Measurements from ENCODE around the gene C1QTNF1. TPM values are rescaled to one million over a fixed set of nuclear protein-coding genes. Genes with fewer than 3 reads are reported as not detected.
A peak's percentile ranks its signal among the peaks of the same experiment; 100 is the strongest.

The C1QTNF1 gene
- total and polyA plus RNA-seq, 9 of the 15 experiments (the other 6 are each of a cell fraction or from before 2014, with no cell fraction given): 0.09 TPM; not detected in 8

GRCh38 chr17:79087428-79088143, 63.6 kb downstream of the C1QTNF1 start:
- 31% methylated on average over 8 of the region's 12 CpGs for WGBS (ENCODE audit: insufficient coverage, low coverage, missing lambda C conversion rate)
- Histone ChIP-seq H3K4me3 (no peak overlapping the region), H3K27ac (ENCODE audit: extremely low read depth, low read depth, low read length) (no peak overlapping the region), H3K9ac (ENCODE audit: insufficient read depth in 1 of 2, low read depth in 2 of 2, low read length in 2 of 2) (no peak overlapping the region), H3K79me2 (ENCODE audit: control insufficient read depth, insufficient read depth, low read length) (no peaks in the 10 kb centered on the region), H3K9me3 (replicated peaks; ENCODE audit: control insufficient read depth, insufficient read depth, low read depth, low read length) (no peaks in the 10 kb centered on the region), H3K27me3 (ENCODE audit: control insufficient read depth in 2 of 2, insufficient read depth in 2 of 2, low read length in 2 of 2) (peaks cover 2 to 16% of the 10 kb centered on the region in 2 experiments; a peak in 3 of 5 replicates), H4K20me1 (replicated peaks; ENCODE audit: control insufficient read depth, insufficient read depth, low read length) (peaks cover 22% of the 10 kb centered on the region), H3K9me1 (ENCODE audit: control insufficient read depth, insufficient read depth, low read length) (peaks cover 5% of the 10 kb centered on the region), H2AFZ (ENCODE audit: low read depth, low read length) (no peak overlapping the region), H3K36me3 (ENCODE audit: control insufficient read depth, insufficient read depth, low read length) (peaks cover 43% of the 10 kb centered on the region; the same call in 1 of the 3 replicates), H3K4me2 (ENCODE audit: insufficient read depth, low read length) (no peak overlapping the region), H3K4me1 (replicated peaks in 1 of 2; ENCODE audit: control insufficient read depth in 2 of 2, insufficient read depth in 2 of 2, low read length in 2 of 2) (peaks cover 0 to 40% of the 10 kb centered on the region in 2 experiments; a peak in 2 of 5 replicates)
- POLR2A ChIA-PET: interaction anchor here (1.0 kb wide), 2 partner anchors 12 to 13 kb away, joined by 3 to 4 read pairs; partner anchors contain the start of gene ENGASE
- ATAC-seq (peak; percentile 86), DNase-seq (ENCODE audit: extremely low read depth in 1 of 4, low spot score in 3 of 4) (peak; percentile 70 to 78 (median 74)), FAIRE-seq (peak; percentile 89)
- no TSS peak for BruUV-seq (replicated peaks)
- CTCF ChIA-PET (ENCODE audit: low intra/inter-chr PET ratio): interaction anchor here (0.7 to 2.1 kb wide), 7 partner anchors 22 to 621 kb away, joined by 3 to 8 read pairs (median 5); no protein-coding TSS in a partner anchor
- intact Hi-C loops (cut with micrococcal nuclease): loop anchor here (1.0 kb wide), 1 partner anchor 306 kb away; no protein-coding TSS in a partner anchor
- in situ Hi-C loops (cut with MboI): no loop called here
- peak in 1 of 2 experiments; percentile 78; a peak in 3 of 4 replicates for TF ChIP-seq RAD21 (CRISPR knock-in tag; conservative IDR thresholded peaks at IDR 0.05 in 1 of 2, IDR thresholded peaks at IDR 0.05 in 1 of 2)
- peak; percentile 66; the same call in 1 of the 2 replicates for TF ChIP-seq REST (IDR thresholded peaks at IDR 0.05; ENCODE audit: borderline replicate concordance)
- TF ChIP-seq REST (CRISPR knock-in tag; IDR thresholded peaks at IDR 0.05; ENCODE audit: low read depth): no peak
- no peak for TF ChIP-seq E4F1 (CRISPR knock-in tag; IDR thresholded peaks at IDR 0.05; ENCODE audit: borderline replicate concordance)
- TF ChIP-seq MIER1 (IDR thresholded peaks at IDR 0.05; ENCODE audit: low read depth): no peak
- peak; percentile 35; the same call in 1 of the 2 replicates for TF ChIP-seq CTBP1 (IDR thresholded peaks at IDR 0.05; ENCODE audit: borderline replicate concordance)
- no peak for TF ChIP-seq SMAD4 (CRISPR knock-in tag; conservative IDR thresholded peaks at IDR 0.05)

Data from K562 (cell line).